Stimulated activated CD4-positive, alpha-beta T cell treated with anti-CD3 and anti-CD28 coated beads, Interleukin-1b, Interleukin-23, amount 100 ng/mL, for 1 hour (primary cell): Measurements from ENCODE around the gene KBTBD12.
"Not testable (repeated sequence)": the region's sequence is repeated elsewhere in the genome, so short reads cannot be mapped to it uniquely, and the experiment has no call there.

Experiments
- DNase-seq, 2 donors: peaks; one replicate each; pipeline ENCODE4 v3.0.0-alpha.2; 2020; ENCODE audit warnings: low read depth in 2 of 2

The KBTBD12 gene

GRCh38 chr3:127915115-127915936, at the start of gene KBTBD12:
Gene KBTBD12, plus strand, starts transcription at chr3:127915232. Its CDS starts 7,830 bp downstream, at chr3:127923062.
- no peak for DNase-seq

- DNase-seq, result no peak
Observed at GRCh38 chr3:127865941-127866340, 49.1 kb upstream of the KBTBD12 start.

GRCh38 chr3:127867412-127867811, 47.6 kb upstream of the KBTBD12 start:
- no peak for DNase-seq

GRCh38 chr3:127867986-127868385, 47.0 kb upstream of the KBTBD12 start:
- DNase-seq, result no peak

GRCh38 chr3:127870156-127870555, 44.9 kb upstream of the KBTBD12 start:
- DNase-seq, result no peak

GRCh38 chr3:127874097-127874496, 40.9 kb upstream of the KBTBD12 start:
- not testable (repeated sequence) for DNase-seq

GRCh38 chr3:127881586-127881985, 33.4 kb upstream of the KBTBD12 start:
- no peak for DNase-seq

- DNase-seq, result no peak
Observed at GRCh38 chr3:127884041-127884440, 31.0 kb upstream of the KBTBD12 start.

GRCh38 chr3:127886231-127886955, 28.6 kb upstream of the KBTBD12 start:
- no peak for DNase-seq

GRCh38 chr3:127886956-127887231, 28.1 kb upstream of the KBTBD12 start:
- no peak for DNase-seq

- no peak for DNase-seq
Observed at GRCh38 chr3:127887321-127887720, 27.7 kb upstream of the KBTBD12 start.

GRCh38 chr3:127888156-127888555, 26.9 kb upstream of the KBTBD12 start:
- DNase-seq, result no peak

- DNase-seq, result no peak
Observed at GRCh38 chr3:127888564-127889107, 26.4 kb upstream of the KBTBD12 start.

- no peak for DNase-seq
Observed at GRCh38 chr3:127889461-127889863, 25.6 kb upstream of the KBTBD12 start.

- no peak for DNase-seq
Observed at GRCh38 chr3:127889976-127890650, 24.9 kb upstream of the KBTBD12 start.

- not testable (repeated sequence) for DNase-seq
Observed at GRCh38 chr3:127890651-127891290, 24.3 kb upstream of the KBTBD12 start.

GRCh38 chr3:127894481-127894880, 20.6 kb upstream of the KBTBD12 start:
- DNase-seq, result no peak

- no peak for DNase-seq
Observed at GRCh38 chr3:127899200-127899599, 15.8 kb upstream of the KBTBD12 start.

- DNase-seq, result no peak
Observed at GRCh38 chr3:127899766-127900165, 15.3 kb upstream of the KBTBD12 start.

GRCh38 chr3:127900536-127900935, 14.5 kb upstream of the KBTBD12 start:
- no peak for DNase-seq

- DNase-seq, result no peak
Observed at GRCh38 chr3:127902486-127902885, 12.5 kb upstream of the KBTBD12 start.
